Amniotic stem cell (primary cell): ENCODE measurements around the gene KCTD6.
A peak's percentile ranks its signal among the peaks of the same experiment; 100 is the strongest.

Source experiments
- DNase-seq: peaks from one replicate; lab custom pipeline; 2025; lab: John Stamatoyannopoulos, UW

KCTD6 gene

DNA sequence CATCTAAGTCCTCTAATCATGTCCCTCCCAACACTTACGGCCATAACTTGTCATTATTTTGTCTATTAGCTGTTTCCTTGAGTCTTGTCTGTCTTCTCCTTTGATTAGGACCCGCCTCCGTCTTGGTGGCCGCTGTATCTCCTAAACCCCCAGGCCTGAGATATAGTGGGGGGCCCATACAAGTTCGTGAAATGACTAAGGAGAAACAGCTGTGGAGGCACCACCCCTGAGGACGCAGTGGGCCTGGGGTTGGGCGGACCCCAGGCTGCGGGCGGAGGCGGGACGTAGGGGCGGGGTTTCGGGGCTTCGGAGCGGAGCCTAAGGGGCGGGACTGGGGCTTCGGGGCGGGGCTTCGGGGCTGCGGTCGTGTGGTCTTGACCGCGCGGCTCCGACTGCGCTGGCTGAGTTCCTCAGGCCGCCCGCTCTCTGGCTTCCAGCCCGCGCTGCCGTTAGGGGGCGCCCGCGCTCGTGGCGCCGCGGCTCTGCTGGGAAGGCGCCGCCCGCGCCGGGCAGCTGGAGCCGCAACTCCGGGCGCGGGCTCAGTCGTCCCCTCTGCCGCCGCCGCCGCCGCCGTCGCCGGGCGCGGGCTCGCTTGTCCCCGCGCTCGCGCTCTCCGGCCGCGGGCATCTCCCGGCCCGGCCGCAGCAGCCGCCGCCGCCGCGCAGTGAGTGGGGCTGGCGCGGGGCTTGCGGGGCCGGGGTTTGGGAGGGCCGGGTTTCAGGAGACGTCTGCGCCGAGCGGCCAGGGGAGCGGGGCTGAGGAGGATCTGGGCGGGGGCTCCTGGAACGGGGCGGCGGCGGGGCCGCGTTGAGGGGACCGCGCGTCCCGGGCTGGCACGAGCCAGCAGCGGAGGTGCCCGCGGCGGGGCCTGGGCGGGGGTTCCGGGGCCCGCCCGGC lies at the start of gene KCTD6:
TSS of gene KCTD6 (plus strand) at position 591 of the 897 bp plus-strand sequence. CDS start 6,660 bp downstream, outside the sequence.
- DNase-seq = peak; percentile 84

DNA sequence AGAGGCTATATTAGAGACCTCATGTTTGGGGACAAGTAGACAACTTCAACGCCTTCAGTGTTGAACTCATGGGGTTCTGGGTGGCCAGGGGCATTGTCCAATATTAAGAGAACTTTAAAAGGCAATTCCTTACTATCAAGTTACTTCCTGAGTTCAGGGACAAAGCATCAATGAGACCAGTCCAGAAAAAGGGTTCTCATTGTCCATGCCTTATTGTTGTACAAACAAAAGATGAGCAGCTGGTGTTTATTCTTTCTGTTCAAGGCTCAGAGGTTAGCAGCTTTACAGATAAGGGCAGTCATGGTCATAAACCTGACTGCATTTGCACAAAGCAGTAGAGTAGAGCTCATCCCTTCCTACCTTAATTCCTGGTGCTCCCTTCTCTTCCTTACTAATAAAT lies 39.7 kb upstream of the KCTD6 start:
- DNase-seq = no peak

DNA sequence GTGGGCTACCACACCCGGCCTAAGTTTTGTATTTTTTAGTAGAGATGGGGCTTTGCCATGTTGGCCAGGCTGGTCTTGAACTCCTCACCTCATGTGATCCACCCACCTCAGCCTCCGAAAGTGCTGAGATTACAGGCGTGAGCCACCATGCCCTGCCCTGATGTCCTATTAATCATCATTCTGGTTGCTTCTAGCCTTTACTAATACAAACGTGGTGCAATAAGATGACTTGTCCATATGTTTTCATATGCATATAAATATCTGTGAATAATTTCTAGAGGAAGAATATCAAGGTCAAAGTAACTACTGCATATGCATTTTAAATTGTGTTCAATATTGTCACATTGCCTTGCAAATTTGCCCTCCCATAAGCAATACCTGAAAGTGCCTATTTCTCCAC lies 32.7 kb upstream of the KCTD6 start:
- DNase-seq = no peak

- DNase-seq = no peak
Observed at GRCh38 chr3:58462829-58463180, 29.1 kb upstream of the KCTD6 start.

DNA sequence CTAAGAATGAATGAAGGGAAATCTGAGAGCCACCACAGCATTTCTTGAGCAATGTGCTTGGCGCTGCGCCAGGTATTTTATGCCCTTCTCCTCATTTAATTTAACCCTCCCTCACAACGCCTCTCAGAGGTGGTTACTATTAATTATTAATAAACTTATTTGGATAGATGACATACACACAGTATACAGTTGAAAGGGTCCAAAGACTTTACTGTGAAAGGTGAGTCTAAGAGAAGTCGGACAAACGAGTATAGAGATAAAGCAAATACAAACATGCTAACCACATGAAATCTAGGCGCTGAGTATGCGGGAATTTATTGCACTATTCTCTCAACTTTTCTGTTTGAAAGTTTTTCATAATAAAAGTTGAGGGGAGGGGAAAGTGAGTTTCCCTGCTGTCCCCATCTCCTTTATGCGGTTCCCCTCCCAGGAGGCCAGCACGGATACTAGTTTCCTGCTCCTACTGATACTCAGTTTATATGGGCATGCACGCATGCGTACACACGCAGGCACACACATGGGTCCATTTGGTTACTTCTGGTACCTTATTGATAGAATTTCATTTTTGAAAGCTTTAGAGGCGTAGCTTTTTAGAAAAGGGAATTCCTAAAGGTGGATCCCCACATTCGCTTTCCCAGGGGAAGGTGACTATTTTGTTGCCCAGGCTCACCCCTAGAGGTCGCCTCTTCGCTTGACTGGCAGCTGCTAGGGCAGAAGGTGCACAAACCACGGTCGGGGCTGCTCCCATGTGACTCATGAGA lies 28.5 kb upstream of the KCTD6 start:
- DNase-seq = peak; percentile 52

- no peak for DNase-seq
Observed at GRCh38 chr3:58463942-58464271, 28.0 kb upstream of the KCTD6 start.

- DNase-seq = no peak
Observed at GRCh38 chr3:58464866-58465265, 27.0 kb upstream of the KCTD6 start.

GRCh38 chr3:58466899-58467563 lies 24.9 kb upstream of the KCTD6 start:
- DNase-seq = no peak

- no peak for DNase-seq
Observed at GRCh38 chr3:58469096-58469495, 22.8 kb upstream of the KCTD6 start.

GRCh38 chr3:58470363-58471024 lies 21.4 kb upstream of the KCTD6 start:
- DNase-seq = no peak

DNA sequence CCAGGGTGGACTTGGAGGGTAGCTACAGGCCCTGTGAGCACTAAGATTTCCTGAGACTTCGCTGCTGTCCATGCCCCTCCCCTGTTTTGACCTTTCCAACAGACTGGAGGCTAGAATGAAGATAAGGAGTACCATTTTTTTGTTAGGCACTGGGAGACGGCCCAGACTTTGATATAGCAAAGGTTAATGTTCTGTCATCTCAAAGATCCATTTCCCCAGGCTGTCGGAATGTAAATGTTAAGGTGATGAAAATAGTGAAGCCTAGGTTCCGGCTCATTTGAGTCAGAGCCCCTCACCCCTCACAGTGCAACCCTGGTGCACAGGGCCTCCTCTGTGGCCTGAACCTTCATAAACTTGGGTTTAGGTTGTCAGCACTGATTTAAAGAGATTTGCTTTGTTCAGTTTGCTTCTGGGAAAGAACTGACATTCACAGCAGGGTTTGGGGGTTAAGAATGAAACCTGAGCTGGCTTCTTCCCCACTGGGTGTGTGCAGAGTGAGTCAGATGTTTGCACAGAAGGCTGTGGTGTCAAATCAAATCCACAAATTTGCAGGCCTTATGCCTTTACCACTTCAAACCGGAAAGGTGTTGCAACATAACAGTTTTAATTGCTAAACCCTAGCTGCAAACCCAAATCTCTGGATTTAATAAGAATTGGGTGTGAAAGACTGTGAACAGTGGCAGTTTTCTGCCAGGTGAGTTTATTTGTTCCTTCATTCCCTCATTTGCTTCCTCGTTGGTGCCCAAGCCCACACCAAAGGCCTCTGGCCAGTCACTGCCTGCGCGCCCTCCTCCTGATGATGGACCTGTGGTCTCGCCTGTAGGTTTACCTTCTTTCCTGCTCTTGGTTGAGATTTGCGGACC lies 20.6 kb upstream of the KCTD6 start:
- DNase-seq = peak; percentile 35

- DNase-seq = no peak
Observed at GRCh38 chr3:58473275-58473674, 18.6 kb upstream of the KCTD6 start.

DNA sequence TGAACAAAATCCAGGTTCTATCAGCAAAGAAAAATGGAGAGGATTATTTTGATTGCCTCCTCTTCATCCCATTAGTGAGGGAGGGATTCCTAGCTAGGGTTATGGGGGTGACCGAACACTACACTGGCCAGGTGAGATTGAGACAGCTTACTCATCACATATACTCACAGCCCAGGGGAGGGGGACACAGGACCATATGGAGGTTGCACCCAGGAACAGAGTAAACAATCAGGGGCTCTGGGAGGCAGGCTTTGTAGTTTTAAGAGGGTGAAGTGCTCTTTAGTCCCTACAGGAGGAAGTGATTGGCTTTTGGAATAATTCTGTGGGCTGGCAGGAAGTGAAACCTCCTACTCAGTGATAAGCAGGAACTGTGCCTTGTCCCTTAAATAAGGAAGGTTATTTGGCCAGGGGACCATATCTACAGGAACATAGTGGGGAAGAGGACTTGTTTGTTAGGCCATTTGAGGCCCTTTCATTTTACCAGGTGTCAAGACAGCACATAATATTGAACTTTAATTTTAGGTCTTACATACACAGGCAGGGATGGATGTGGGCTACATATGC lies 17.5 kb upstream of the KCTD6 start:
- no peak for DNase-seq

DNA sequence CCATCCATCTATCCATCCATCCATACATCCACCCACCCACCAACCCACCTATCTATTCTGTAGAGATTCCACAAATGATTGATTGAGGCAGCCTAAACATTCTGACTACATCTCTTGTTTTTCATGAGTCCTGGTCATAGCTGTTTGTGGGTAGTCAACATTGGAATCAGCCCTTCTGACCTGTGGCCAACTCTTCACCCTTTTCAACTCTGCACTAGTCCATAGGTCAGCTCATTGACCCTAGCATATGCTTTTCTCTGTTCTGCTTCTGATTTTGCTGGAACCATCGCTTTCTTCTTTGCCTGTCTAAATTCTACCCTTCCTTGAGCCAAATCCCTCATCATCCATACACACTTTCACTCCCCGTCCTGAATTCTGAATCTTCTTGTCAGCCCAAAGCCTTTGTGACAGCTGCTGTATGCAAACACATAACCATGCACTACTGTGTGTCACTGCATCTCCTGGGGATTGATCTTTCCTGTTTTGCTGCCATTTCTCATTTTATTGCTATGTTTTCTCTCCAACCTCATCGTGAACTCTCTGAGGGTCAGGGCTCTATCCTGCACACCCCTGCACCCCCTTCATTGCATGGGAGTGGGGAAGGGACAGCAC lies 16.8 kb upstream of the KCTD6 start:
- DNase-seq = no peak

DNA sequence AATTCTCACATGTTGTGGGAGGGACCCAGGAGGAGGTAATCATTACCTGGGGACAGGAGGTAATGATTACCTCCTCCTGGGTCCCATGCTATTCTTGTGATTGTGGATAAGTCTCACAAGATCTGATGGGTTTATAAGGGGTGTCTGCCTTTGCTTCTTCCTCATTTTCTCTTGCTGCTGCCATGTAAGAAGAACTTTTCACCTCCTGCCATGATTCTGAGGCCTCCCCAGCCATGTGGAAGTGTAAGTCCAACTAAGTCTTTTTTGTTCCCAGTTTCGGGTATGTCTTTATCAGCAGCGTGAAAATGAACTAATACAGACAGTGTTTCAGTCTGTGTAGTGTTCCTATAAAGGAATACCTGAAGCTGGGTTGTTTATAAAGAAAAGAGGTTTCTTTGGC lies 13.1 kb upstream of the KCTD6 start:
- no peak for DNase-seq

DNA sequence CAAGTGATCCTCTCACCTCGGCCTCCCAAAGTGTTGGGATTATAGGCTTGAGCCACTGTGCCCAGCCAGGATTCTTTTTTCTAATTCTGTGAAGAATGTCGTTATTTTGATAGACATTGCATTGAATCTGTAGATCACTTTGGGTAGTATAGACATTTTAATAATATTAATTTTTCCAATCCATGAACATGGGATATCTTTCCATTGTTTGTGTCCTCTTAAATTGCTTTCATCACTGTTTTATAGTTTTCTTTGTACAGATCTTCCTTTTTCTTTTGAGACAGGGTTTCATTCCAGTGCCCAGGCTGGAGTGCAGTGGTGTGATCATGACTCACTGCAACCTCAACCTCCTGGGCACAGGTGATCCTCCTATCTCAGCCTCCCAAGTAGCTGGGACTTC lies 11.6 kb upstream of the KCTD6 start:
- no peak for DNase-seq

DNA sequence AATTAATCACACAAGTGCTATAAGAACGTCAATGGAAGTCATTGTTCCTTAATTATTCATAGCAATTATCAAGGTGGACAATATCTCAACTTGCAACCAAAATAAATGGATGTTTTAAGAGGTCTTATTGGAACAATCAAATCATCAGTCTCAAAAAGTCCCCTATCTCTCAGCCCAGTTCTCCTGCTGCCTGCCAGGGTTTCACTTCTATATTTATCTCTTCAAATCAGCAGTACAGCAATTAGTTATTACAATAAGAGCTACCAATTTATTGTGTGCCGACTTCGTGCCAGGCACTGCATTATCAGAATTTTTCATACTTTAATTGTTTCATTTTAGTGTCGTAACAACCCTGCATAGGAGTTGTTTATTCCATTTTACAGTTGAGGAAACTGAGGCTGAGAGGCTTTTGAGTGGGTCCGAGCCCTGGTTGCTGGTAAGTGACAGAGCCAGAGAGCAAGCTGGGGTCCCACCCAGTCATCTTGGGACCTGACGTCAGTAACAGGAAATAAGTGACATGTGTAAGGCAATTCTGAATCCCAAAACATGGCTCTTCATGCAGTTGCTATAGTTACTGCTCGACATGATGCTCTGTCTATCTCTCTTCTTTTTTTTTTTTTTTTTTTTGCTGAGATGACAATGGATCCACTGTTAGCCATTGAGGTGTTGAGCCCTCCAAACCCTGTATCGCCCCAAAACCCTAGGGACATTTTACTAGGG lies 8.8 kb upstream of the KCTD6 start:
- no peak for DNase-seq

- no peak for DNase-seq
Observed at GRCh38 chr3:58484045-58484721, 7.7 kb upstream of the KCTD6 start.

DNA sequence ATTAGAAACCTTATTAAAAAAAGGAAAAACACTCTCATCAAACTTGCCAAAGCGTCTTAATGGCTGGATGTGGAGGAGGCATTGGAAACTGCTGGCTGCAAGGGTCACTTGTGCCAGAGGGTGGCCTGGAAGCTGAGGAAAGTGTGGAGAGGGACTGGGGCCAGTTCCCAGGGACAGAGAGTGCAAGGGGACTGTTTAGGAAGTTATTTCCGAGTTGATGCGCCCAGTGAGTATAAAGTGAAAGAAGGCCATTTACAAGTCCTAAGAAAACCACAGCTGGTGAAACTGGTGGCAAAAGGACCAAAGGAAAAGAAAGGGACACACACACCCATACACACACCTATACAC lies 7.2 kb upstream of the KCTD6 start:
- no peak for DNase-seq
